SK-N-SH treated with all-trans-retinoic acid at 6 μM for 48 hours (cell line): Measurements from ENCODE around the gene ARFIP1.

Experiments
- ATAC-seq: fragments of 200-7000 bp; cut with Tn5 transposase; 3 replicates; pipeline ENCODE4 v1.9.1; 2020; ENCODE audit warnings: mild to moderate bottlenecking, moderate library complexity
- ARNTL ChIP-seq: fragments of 450-650 bp; formaldehyde crosslinking; IDR thresholded peaks from 2 replicates; pipeline ENCODE4 v1.5.0; 2020; ENCODE audit warnings: low read depth, mild to moderate bottlenecking, moderate library complexity, borderline replicate concordance
- CREB5 ChIP-seq: fragments of 250-450 bp; sonication (Bioruptor Pico); IDR thresholded peaks from 2 replicates; pipeline ENCODE4 v1.5.1; 2020; ENCODE audit warnings: low read depth, mild to moderate bottlenecking, moderate library complexity
- CSDC2 ChIP-seq: fragments of 250-450 bp; sonication (Bioruptor Pico); IDR thresholded peaks from 2 replicates; pipeline ENCODE4 v1.5.0; 2020; ENCODE audit warnings: mild to moderate bottlenecking, moderate library complexity
- CSRNP3 ChIP-seq: fragments of 250-450 bp; sonication (Bioruptor Pico); IDR thresholded peaks from 2 replicates; pipeline ENCODE4 v1.5.1; 2021; ENCODE audit warnings: mild to moderate bottlenecking, moderate library complexity
- ESRRG ChIP-seq: fragments of 250-450 bp; sonication (Bioruptor Pico); IDR thresholded peaks from 2 replicates; pipeline ENCODE4 v1.6.1; 2021; ENCODE audit warnings: mild to moderate bottlenecking
- ISL1 ChIP-seq: fragments of 250-450 bp; sonication (Bioruptor Pico); IDR thresholded peaks from 2 replicates; pipeline ENCODE4 v2.1.2; 2022; ENCODE audit warnings: mild to moderate bottlenecking, moderate library complexity
- OSR1 ChIP-seq: fragments of 250-450 bp; sonication (Bioruptor Pico); IDR thresholded peaks from 2 replicates; pipeline ENCODE4 v1.8.0; 2022; ENCODE audit warnings: moderate library complexity, mild to moderate bottlenecking, inconsistent platforms
- PATZ1 ChIP-seq: fragments of 250-450 bp; sonication (Bioruptor Pico); IDR thresholded peaks from 2 replicates; pipeline ENCODE4 v1.8.0; 2020; ENCODE audit warnings: mild to moderate bottlenecking, moderate library complexity, borderline replicate concordance
- POU6F1 ChIP-seq: fragments of 250-450 bp; sonication (Bioruptor Pico); IDR thresholded peaks from 2 replicates; pipeline ENCODE4 v1.8.0; 2021; ENCODE audit warnings: low read depth, mild to moderate bottlenecking, moderate library complexity, borderline replicate concordance
- PPARA ChIP-seq: fragments of 250-450 bp; sonication (Bioruptor Pico); IDR thresholded peaks from 2 replicates; pipeline ENCODE4 v1.5.0; 2020; ENCODE audit warnings: mild to moderate bottlenecking, borderline replicate concordance
- RARB ChIP-seq: fragments of 250-450 bp; sonication (Bioruptor Pico); IDR thresholded peaks from 2 replicates; pipeline ENCODE4 v1.8.0; 2021; ENCODE audit warnings: mild to moderate bottlenecking, moderate library complexity
- TCF4 ChIP-seq: fragments of 250-450 bp; sonication (Bioruptor Pico); IDR thresholded peaks from 2 replicates; pipeline ENCODE4 v1.8.0; 2021; ENCODE audit warnings: mild to moderate bottlenecking, moderate library complexity, borderline replicate concordance
- TOX ChIP-seq: fragments of 250-450 bp; sonication (Bioruptor Pico); IDR thresholded peaks from 2 replicates; pipeline ENCODE4 v1.8.0; 2021; ENCODE audit warnings: mild to moderate bottlenecking, moderate library complexity, borderline replicate concordance
- TSHZ2 ChIP-seq: fragments of 250-450 bp; sonication (Bioruptor Pico); IDR thresholded peaks from 2 replicates; pipeline ENCODE4 v1.5.0; 2020; ENCODE audit warnings: mild to moderate bottlenecking, moderate library complexity
- ZFP3 ChIP-seq: fragments of 250-450 bp; sonication (Bioruptor Pico); IDR thresholded peaks from 2 replicates; pipeline ENCODE4 v1.5.0; 2020; ENCODE audit warnings: mild to moderate bottlenecking, moderate library complexity
- ZFP30 ChIP-seq: fragments of 450-650 bp; formaldehyde crosslinking; IDR thresholded peaks from 2 replicates; pipeline ENCODE4 v1.5.0; 2022; ENCODE audit warnings: mild to moderate bottlenecking, moderate library complexity
- ZNF565 ChIP-seq: fragments of 450-650 bp; formaldehyde crosslinking; conservative IDR thresholded peaks from 2 replicates; pipeline ENCODE4 v1.5.0; 2020; ENCODE audit warnings: low read depth, mild to moderate bottlenecking, moderate library complexity
- ZNF70 ChIP-seq: fragments of 450-650 bp; formaldehyde crosslinking; IDR thresholded peaks from 2 replicates; pipeline ENCODE4 v1.5.0; 2020; ENCODE audit warnings: mild to moderate bottlenecking, moderate library complexity
- ZNF8 ChIP-seq: fragments of 450-650 bp; formaldehyde crosslinking; IDR thresholded peaks from 2 replicates; pipeline ENCODE4 v1.5.0; 2020; ENCODE audit warnings: mild to moderate bottlenecking, moderate library complexity

Gene ARFIP1

GRCh38 chr4:152900395-152900794 is 120.6 kb downstream of the ARFIP1 start:
- ATAC-seq: no peak
- TF ChIP-seq TOX (no peak), ESRRG (CRISPR knock-in tag) (no peak), TCF4 (CRISPR knock-in tag) (no peak), ARNTL (no peak), ZNF8 (no peak), CREB5 (CRISPR knock-in tag) (no peak), ISL1 (no peak), OSR1 (CRISPR knock-in tag) (no peak), PATZ1 (no peak)

- ATAC-seq: no peak
- TF ChIP-seq POU6F1 (CRISPR knock-in tag): no peak
- no peak for TF ChIP-seq RARB
- TF ChIP-seq PPARA (CRISPR knock-in tag): no peak
- no peak for TF ChIP-seq ZNF565 (CRISPR knock-in tag)
- TF ChIP-seq OSR1 (CRISPR knock-in tag): no peak
- TF ChIP-seq ZNF70 (CRISPR knock-in tag): no peak
- TF ChIP-seq, all 23 proteins: peak for 0
Measured at GRCh38 chr4:152901205-152901604, 121.5 kb downstream of the ARFIP1 start.

GRCh38 chr4:152903658-152904057 is 123.9 kb downstream of the ARFIP1 start:
- no peak for TF ChIP-seq ISL1
- no peak for TF ChIP-seq CSRNP3 (CRISPR knock-in tag)
- no peak for TF ChIP-seq ESRRG (CRISPR knock-in tag)
- no peak for TF ChIP-seq ZFP3 (CRISPR knock-in tag)
- no peak for TF ChIP-seq POU6F1 (CRISPR knock-in tag)
- TF ChIP-seq CSDC2 (CRISPR knock-in tag): no peak
- no peak for TF ChIP-seq TSHZ2 (CRISPR knock-in tag)
- no peak for TF ChIP-seq RARB
- no peak for TF ChIP-seq ZFP30 (CRISPR knock-in tag)
- TF ChIP-seq ARNTL: no peak
- TF ChIP-seq TCF4 (CRISPR knock-in tag): no peak
- no peak for TF ChIP-seq OSR1 (CRISPR knock-in tag)
- TF ChIP-seq TOX: no peak
- TF ChIP-seq, all 23 proteins: peak for 0
- no peak for ATAC-seq
